ENCODE measurements around the gene ZW10. TPM values are rescaled to one million over a fixed set of nuclear protein-coding genes. Genes with fewer than 3 reads are reported as not detected.

ZW10 gene
- total and polyA plus RNA-seq, 2 donors from 2014 or later: 6.7 to 11.0 TPM

DNA sequence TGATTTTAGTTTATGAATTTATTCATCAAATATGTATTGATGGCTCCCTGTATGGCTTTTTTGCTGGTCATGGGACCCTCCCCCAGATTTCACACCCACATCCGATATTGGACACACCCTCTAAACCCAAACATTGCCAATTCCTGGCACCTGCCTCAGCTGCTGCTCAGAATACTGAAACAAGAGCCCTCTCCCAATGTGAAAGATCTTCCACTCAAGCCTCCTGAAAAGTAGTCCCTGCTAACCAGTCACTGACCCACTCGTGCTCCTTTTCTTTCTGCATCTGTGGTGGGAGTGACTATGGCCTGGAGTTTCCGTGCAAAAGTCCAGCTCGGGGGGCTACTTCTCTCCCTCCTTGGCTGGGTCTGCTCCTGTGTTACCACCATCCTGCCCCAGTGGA lies 6.0 kb upstream of the ZW10 start, which contains the start of gene CLDN25:
TSS of gene CLDN25 (plus strand) at position 301 of the 400 bp plus-strand sequence. CDS start at position 301, 0 bp downstream.
- Histone ChIP-seq H3K27me3 (ENCODE audit: control insufficient read depth, insufficient read depth, low read length) (no peaks in the 10 kb centered on the region), H3K9me3 (ENCODE audit: control insufficient read depth in 2 of 3, insufficient read depth in 1 of 3, low read length in 3 of 3) (no peaks in the 10 kb centered on the region), H3K36me3 (ENCODE audit: control insufficient read depth in 2 of 3, insufficient read depth in 3 of 3, low read length in 3 of 3) (no peaks in the 10 kb centered on the region), H3K9ac (ENCODE audit: low read length in 3 of 3) (no peak within 1 kb of the TSS), H3K4me3 (ENCODE audit: low read length in 3 of 3) (no peak within 1 kb of the TSS), H3K27ac (ENCODE audit: low read depth in 2 of 2, low read length in 2 of 2) (peak within 1 kb of the TSS in 1 of 2 donors; percentile 33), H3K4me1 (ENCODE audit: control insufficient read depth in 2 of 3, insufficient read depth in 2 of 3, low read depth in 1 of 3, low read length in 3 of 3) (peaks cover 0 to 3% (median 0%) of the 10 kb centered on the region in 3 donors)
- intact Hi-C loops (cut with DNase I): no loop called here
- FAIRE-seq (no peak), DNase-seq (no peak)
- TF ChIP-seq, protein P1, sequence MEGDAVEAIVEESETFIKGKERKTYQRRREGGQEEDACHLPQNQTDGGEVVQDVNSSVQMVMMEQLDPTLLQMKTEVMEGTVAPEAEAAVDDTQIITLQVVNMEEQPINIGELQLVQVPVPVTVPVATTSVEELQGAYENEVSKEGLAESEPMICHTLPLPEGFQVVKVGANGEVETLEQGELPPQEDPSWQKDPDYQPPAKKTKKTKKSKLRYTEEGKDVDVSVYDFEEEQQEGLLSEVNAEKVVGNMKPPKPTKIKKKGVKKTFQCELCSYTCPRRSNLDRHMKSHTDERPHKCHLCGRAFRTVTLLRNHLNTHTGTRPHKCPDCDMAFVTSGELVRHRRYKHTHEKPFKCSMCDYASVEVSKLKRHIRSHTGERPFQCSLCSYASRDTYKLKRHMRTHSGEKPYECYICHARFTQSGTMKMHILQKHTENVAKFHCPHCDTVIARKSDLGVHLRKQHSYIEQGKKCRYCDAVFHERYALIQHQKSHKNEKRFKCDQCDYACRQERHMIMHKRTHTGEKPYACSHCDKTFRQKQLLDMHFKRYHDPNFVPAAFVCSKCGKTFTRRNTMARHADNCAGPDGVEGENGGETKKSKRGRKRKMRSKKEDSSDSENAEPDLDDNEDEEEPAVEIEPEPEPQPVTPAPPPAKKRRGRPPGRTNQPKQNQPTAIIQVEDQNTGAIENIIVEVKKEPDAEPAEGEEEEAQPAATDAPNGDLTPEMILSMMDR (IDR thresholded peaks at IDR 0.05; ENCODE audit: borderline replicate concordance, extremely low read depth, insufficient read depth): no peak

DNA sequence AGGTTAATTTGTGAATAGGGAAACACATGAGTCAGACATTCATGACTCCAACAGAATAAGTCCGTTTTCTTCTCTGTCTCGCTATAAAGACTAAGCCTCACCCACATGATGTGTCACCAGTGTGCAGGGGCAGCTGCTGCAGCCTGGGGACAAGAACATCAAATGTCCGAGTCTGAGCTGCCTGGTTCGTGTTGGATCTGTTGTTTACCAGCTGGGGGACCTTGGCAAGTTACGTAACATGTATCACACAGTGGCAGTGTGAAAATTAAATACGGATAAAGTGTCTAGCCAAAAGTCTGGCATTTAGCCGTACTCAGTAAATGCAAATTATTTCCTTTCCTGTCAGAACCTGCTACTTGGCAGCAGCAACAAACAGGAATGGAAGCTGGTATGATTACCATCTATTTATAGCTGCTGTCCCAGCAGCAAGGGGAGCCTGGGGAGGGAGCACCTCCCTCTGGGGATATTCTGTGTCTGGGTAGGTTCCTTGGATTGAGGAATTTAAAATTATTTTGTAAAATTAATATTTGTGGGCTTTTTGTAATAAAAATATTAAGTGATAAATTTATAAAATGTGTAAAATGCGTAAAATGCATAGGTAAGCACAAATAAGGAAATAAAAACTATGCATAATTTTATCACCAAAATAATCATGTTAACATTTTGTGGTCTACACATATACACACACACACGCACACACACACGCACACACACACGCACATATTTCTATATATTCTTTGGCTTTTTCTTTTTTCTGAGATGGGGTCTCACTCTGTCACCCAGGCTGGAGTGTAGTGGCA lies 4.8 kb upstream of the ZW10 start:
- peak overlapping the region in 1 of 3 donors; percentile 51 for H3K9ac ChIP-seq (ENCODE audit: low read length in 3 of 3)
- H3K27me3 ChIP-seq (ENCODE audit: control insufficient read depth, insufficient read depth, low read length): no peaks in the 10 kb centered on the region
- intact Hi-C loops (cut with DNase I): no loop called here
- peak overlapping the region in 1 of 3 donors; percentile 15 for H3K4me3 ChIP-seq (ENCODE audit: low read length in 3 of 3)
- no peaks in the 10 kb centered on the region for H3K36me3 ChIP-seq (ENCODE audit: control insufficient read depth in 2 of 3, insufficient read depth in 3 of 3, low read length in 3 of 3)
- H3K4me1 ChIP-seq (ENCODE audit: control insufficient read depth in 2 of 3, insufficient read depth in 2 of 3, low read depth in 1 of 3, low read length in 3 of 3): peaks cover 0 to 3% (median 0%) of the 10 kb centered on the region in 3 donors
- peak; percentile 63 for FAIRE-seq
- peak in 2 of 5 donors; percentile 4 to 82 for DNase-seq
- peak overlapping the region; percentile 33 to 63 for H3K27ac ChIP-seq (ENCODE audit: low read depth in 2 of 2, low read length in 2 of 2)
- TF ChIP-seq, protein P1 (IDR thresholded peaks at IDR 0.05; ENCODE audit: borderline replicate concordance, extremely low read depth, insufficient read depth): no peak
- no peaks in the 10 kb centered on the region for H3K9me3 ChIP-seq (ENCODE audit: control insufficient read depth in 2 of 3, insufficient read depth in 1 of 3, low read length in 3 of 3)

DNA sequence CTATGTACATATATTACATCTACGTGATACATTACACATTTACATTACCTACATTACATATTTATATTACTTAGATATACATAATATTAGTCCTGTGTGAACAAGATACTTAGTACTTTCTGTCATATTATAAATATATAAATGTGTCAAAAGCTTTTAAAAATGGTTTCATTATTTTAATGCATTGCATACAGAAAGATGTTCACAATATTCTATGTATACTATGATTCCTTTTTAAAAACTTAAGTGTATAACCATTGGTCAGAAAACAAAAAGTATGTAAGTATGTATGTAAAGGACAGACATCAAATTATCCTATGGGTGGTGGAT lies 647 bp upstream of the ZW10 start:
- H3K4me3 ChIP-seq (ENCODE audit: low read length in 3 of 3): peak overlapping the region; percentile 79 to 96 (median 94)
- FAIRE-seq (no peak), DNase-seq (no peak)
- H3K9ac ChIP-seq (ENCODE audit: low read length in 3 of 3): peak overlapping the region in 1 of 3 donors; percentile 90
- H3K4me1 ChIP-seq (ENCODE audit: control insufficient read depth in 2 of 3, insufficient read depth in 2 of 3, low read depth in 1 of 3, low read length in 3 of 3): peaks cover 0 to 5% (median 0%) of the 10 kb centered on the region in 3 donors
- no peak overlapping the region for H3K27ac ChIP-seq (ENCODE audit: low read depth in 2 of 2, low read length in 2 of 2)
- intact Hi-C loops (cut with DNase I): no loop called here
- TF ChIP-seq, protein P1 (IDR thresholded peaks at IDR 0.05; ENCODE audit: borderline replicate concordance, extremely low read depth, insufficient read depth): no peak
- H3K9me3 ChIP-seq (ENCODE audit: control insufficient read depth in 2 of 3, insufficient read depth in 1 of 3, low read length in 3 of 3): no peaks in the 10 kb centered on the region
- H3K27me3 ChIP-seq (ENCODE audit: control insufficient read depth, insufficient read depth, low read length): no peaks in the 10 kb centered on the region
- H3K36me3 ChIP-seq (ENCODE audit: control insufficient read depth in 2 of 3, insufficient read depth in 3 of 3, low read length in 3 of 3): no peaks in the 10 kb centered on the region
